Smooth muscle cell (in vitro differentiated cells): ENCODE measurements around the gene GPC6. TPM values are rescaled to one million over a fixed set of nuclear protein-coding genes. Genes with fewer than 3 reads are reported as not detected.

Experiments used
- DNase-seq: peaks from one replicate; lab custom pipeline; 2025; ENCODE audit not compliant: unreplicated experiment; lab: John Stamatoyannopoulos, UW
- H2AFZ ChIP-seq: fragments of 200-600 bp; sonication (generic); 2 replicates; pipeline ENCODE4 v1.6.0; 2016; ENCODE audit warnings: antibody characterized with exemption, low read depth, mild to moderate bottlenecking
- H3F3A ChIP-seq: fragments of 200-600 bp; sonication (generic); 2 replicates; pipeline ENCODE4 v1.6.0; 2017; ENCODE audit warnings: antibody characterized with exemption, low read depth
- H3K27ac ChIP-seq: fragments of 200-600 bp; sonication (generic); 2 replicates; pipeline ENCODE4 v1.5.1; 2016; ENCODE audit warnings: low read depth, mild to moderate bottlenecking
- H3K27me3 ChIP-seq: fragments of 200-600 bp; sonication (generic); 2 replicates; pipeline ENCODE4 v1.6.1; 2016; ENCODE audit warnings: low read depth, mild to moderate bottlenecking
- H3K36me3 ChIP-seq: fragments of 200-600 bp; sonication (generic); 2 replicates; pipeline ENCODE4 v1.5.1; 2016; ENCODE audit warnings: low read depth
- H3K4me1 ChIP-seq: fragments of 200-600 bp; sonication (generic); 2 replicates; pipeline ENCODE4 v1.5.1; 2016; ENCODE audit warnings: low read depth
- H3K4me2 ChIP-seq: fragments of 200-600 bp; sonication (generic); 2 replicates; pipeline ENCODE4 v1.6.0; 2016; ENCODE audit warnings: mild to moderate bottlenecking
- H3K4me3 ChIP-seq: fragments of 200-600 bp; sonication (generic); 2 replicates; pipeline ENCODE4 v1.5.1; 2016; ENCODE audit warnings: mild to moderate bottlenecking
- H3K79me2 ChIP-seq: fragments of 200-600 bp; sonication (generic); 2 replicates; pipeline ENCODE4 v1.6.0; 2016; ENCODE audit warnings: low read depth, mild to moderate bottlenecking
- H3K9ac ChIP-seq: fragments of 200-600 bp; sonication (generic); 2 replicates; pipeline ENCODE4 v1.6.0; 2016; ENCODE audit warnings: low read depth
- H3K9me3 ChIP-seq: fragments of 200-600 bp; sonication (generic); replicated peaks from 2 replicates; pipeline ENCODE4 v1.5.1; 2016; ENCODE audit warnings: low read depth
- H4K20me1 ChIP-seq: fragments of 200-600 bp; sonication (generic); 2 replicates; pipeline ENCODE4 v1.6.0; 2016; ENCODE audit warnings: low read depth
- WGBS: methylation state at CpG from one replicate; pipeline ENCODE4 v1.1.7; 2016; ENCODE audit warnings: low lambda C conversion rate; 5-methylcytosine and 5-hydroxymethylcytosine counted together
- polyA plus RNA-seq: library from polyadenylated mRNA; unstranded; fragments of >200 nt; fragmentation: Nextera tagmentation; extraction: Ambion mirVana; gene quantifications from 2 replicates; pipeline ENCODE4 v1.2.1, GENCODE V29; 2016
- total RNA-seq: library from RNA; depleted of rRNA; stranded (reverse); fragments of >200 nt; gene quantifications from 2 replicates; pipeline ENCODE4 v1.2.3, GENCODE V29; 2014
- TF ChIP-seq, protein P1 (sequence below): fragments of 200-600 bp; sonication (generic); IDR thresholded peaks from 2 replicates; pipeline ENCODE4 v1.5.1; 2017; ENCODE audit warnings: borderline replicate concordance, mild to moderate bottlenecking, antibody characterized with exemption; ENCODE audit not compliant: insufficient read depth, poor library complexity, severe bottlenecking

The GPC6 gene
- total and polyA plus RNA-seq, 2 experiments from 2014 or later: 19.7 to 68.5 TPM

DNA sequence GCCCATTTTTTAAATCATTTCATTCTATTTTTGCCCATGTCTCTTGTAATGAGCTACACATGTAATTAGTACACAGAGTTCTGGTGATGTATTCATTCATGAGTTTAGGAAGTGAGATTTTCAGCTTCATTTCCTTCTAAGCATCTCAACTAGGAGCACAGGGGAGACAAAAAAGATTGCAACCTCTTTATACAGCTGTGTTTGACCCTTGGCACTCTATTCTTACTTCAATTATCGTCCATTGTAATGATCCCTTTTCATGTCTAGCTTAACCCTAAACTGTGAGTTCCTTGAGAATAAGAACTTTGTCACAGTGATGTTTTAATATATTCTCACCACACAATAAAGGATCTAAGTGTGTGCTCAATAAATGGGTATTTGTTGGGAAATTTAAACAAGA lies 67.1 kb downstream of the GPC6 start:
- H3K4me1 ChIP-seq: peaks cover 18% of the 10 kb centered on the region
- H3K9ac ChIP-seq: no peak overlapping the region
- DNase-seq: no peak
- peaks cover 41% of the 10 kb centered on the region for H3K79me2 ChIP-seq
- no peak overlapping the region for H3K4me2 ChIP-seq
- H4K20me1 ChIP-seq: peaks cover 6% of the 10 kb centered on the region
- TF ChIP-seq, protein P1, sequence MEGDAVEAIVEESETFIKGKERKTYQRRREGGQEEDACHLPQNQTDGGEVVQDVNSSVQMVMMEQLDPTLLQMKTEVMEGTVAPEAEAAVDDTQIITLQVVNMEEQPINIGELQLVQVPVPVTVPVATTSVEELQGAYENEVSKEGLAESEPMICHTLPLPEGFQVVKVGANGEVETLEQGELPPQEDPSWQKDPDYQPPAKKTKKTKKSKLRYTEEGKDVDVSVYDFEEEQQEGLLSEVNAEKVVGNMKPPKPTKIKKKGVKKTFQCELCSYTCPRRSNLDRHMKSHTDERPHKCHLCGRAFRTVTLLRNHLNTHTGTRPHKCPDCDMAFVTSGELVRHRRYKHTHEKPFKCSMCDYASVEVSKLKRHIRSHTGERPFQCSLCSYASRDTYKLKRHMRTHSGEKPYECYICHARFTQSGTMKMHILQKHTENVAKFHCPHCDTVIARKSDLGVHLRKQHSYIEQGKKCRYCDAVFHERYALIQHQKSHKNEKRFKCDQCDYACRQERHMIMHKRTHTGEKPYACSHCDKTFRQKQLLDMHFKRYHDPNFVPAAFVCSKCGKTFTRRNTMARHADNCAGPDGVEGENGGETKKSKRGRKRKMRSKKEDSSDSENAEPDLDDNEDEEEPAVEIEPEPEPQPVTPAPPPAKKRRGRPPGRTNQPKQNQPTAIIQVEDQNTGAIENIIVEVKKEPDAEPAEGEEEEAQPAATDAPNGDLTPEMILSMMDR: no peak
- WGBS: 97% methylated on average over 1 of the region's 1 CpG
- H2AFZ ChIP-seq: no peak overlapping the region
- H3K36me3 ChIP-seq: no peaks in the 10 kb centered on the region
- no peaks in the 10 kb centered on the region for H3K9me3 ChIP-seq
- no peaks in the 10 kb centered on the region for H3K27me3 ChIP-seq
- H3F3A ChIP-seq: no peaks in the 10 kb centered on the region
- no peak overlapping the region for H3K27ac ChIP-seq
- H3K4me3 ChIP-seq: no peak overlapping the region

DNA sequence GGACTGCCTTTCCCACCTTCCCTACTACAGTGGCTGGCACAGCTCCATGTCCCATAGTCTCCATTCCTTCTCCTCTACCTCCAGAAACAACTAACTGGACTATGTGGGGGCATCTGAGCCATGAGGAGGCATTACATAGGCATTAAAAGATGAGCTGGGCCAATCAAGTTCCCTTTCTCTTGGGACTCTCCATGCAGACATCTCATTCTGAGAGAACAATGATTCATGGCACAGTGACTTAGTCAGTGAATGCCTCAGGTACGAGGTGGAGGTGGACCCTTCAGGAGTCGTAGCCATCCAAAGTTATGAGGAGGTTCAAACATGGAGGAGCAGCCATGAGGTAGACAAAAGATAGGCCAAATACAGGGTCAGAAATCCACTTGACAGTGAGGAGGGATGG lies 70.0 kb downstream of the GPC6 start:
- H3K27me3 ChIP-seq: no peaks in the 10 kb centered on the region
- TF ChIP-seq, protein P1: no peak
- H3K4me3 ChIP-seq: no peak overlapping the region
- no peak overlapping the region for H3K4me2 ChIP-seq
- no peak overlapping the region for H2AFZ ChIP-seq
- H3K4me1 ChIP-seq: peaks cover 18% of the 10 kb centered on the region
- no peaks in the 10 kb centered on the region for H3K36me3 ChIP-seq
- 94% methylated on average over 2 of the region's 2 CpGs for WGBS
- H3K27ac ChIP-seq: no peak overlapping the region
- DNase-seq: no peak
- H3F3A ChIP-seq: no peaks in the 10 kb centered on the region
- H4K20me1 ChIP-seq: no peaks in the 10 kb centered on the region
- no peak overlapping the region for H3K9ac ChIP-seq
- no peaks in the 10 kb centered on the region for H3K9me3 ChIP-seq
- peaks cover 26% of the 10 kb centered on the region for H3K79me2 ChIP-seq

DNA sequence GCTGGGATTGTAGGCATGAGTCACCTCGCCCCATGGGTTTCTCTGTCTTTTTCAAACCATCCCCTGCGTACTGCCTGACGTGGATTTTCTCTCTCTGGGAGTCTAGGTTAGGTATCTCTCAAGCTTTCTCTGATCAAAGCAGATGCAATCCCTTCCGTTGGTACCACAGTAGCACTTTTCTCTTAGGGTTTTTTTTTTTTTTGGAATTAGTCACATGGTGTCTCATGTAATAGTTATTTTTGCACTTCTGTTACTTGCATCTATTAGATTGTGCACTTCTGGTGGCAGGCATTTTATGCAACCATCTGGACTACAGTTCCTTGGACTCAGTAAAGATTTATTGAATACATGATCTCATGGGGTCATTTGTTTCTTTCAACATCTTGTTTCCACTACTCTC lies 72.1 kb downstream of the GPC6 start:
- no peaks in the 10 kb centered on the region for H4K20me1 ChIP-seq
- no peak overlapping the region for H3K27ac ChIP-seq
- H2AFZ ChIP-seq: no peak overlapping the region
- H3K4me3 ChIP-seq: no peak overlapping the region
- H3K36me3 ChIP-seq: no peaks in the 10 kb centered on the region
- no peak overlapping the region for H3K9ac ChIP-seq
- H3K9me3 ChIP-seq: no peaks in the 10 kb centered on the region
- peaks cover 10% of the 10 kb centered on the region for H3K4me1 ChIP-seq
- no peak for DNase-seq
- H3K4me2 ChIP-seq: no peak overlapping the region
- no peaks in the 10 kb centered on the region for H3F3A ChIP-seq
- H3K79me2 ChIP-seq: peaks cover 23% of the 10 kb centered on the region
- no peaks in the 10 kb centered on the region for H3K27me3 ChIP-seq
- 74% methylated on average over 4 of the region's 4 CpGs for WGBS
- TF ChIP-seq, protein P1: no peak

DNA sequence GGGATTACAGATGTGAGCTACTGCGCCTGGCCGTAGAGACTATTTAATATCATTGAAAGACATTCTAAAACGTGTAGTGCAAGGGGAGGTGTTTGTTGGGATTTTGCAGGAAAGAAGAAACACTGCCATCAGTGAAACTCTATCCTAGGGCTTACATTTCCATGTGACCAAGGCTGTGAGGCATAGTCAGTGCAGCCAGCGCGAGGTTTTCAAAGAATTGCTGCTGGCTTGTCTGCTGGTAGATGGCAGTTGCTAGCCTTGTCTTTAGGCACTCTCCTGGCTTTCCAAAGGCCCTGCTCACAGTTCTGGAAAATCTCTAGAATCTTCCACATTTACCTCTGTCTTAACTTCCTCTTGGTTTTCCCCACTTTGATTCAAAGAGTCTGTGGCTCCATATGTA lies 77.5 kb downstream of the GPC6 start:
- Histone ChIP-seq H3K9ac (no peak overlapping the region), H3K4me1 (no peaks in the 10 kb centered on the region), H3F3A (no peaks in the 10 kb centered on the region), H3K4me3 (no peak overlapping the region), H3K4me2 (no peak overlapping the region), H3K36me3 (no peaks in the 10 kb centered on the region), H3K79me2 (peaks cover 31% of the 10 kb centered on the region), H2AFZ (no peak overlapping the region), H3K27ac (no peak overlapping the region), H4K20me1 (peaks cover 12% of the 10 kb centered on the region), H3K27me3 (no peaks in the 10 kb centered on the region), H3K9me3 (no peaks in the 10 kb centered on the region)
- no peak for DNase-seq
- WGBS: 84% methylated on average over 5 of the region's 5 CpGs
- TF ChIP-seq, protein P1: no peak
